Measurements from ENCODE around the gene TENM4. TPM values are rescaled to one million over a fixed set of nuclear protein-coding genes. Genes with fewer than 3 reads are reported as not detected.

Gene TENM4
- total RNA-seq, 1 donor from 2014 or later = 46.6 TPM

DNA sequence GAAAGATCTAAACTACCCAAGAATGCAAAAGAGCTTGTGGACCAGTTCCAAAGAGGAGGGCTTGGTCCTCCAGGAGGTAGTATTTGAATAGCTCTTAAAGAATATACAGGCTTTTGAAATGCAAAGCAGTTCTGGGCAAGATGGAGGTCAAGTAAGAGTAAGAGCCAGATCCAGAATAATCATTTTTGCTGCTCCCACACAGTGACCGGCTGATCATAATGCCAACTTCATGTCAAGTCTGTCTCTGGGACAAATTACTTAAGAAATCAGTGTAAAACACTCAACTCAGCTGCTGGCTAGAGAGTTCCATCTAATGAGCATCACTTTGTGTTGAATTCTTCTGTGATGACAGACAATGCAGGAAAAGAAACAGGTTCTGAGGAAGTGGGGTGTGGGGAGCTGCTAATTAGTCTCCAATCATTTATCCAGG, 615.2 kb downstream of the TENM4 start:
- no peak for DNase-seq (ENCODE audit: low spot score)

GRCh38 chr11:78823588-78823987, 617.2 kb downstream of the TENM4 start:
- DNase-seq (ENCODE audit: low spot score) = no peak

GRCh38 chr11:78822931-78823423, 617.9 kb downstream of the TENM4 start:
- no peak for DNase-seq (ENCODE audit: low spot score)

GRCh38 chr11:78821371-78822306, 619.2 kb downstream of the TENM4 start:
- no peak for DNase-seq (ENCODE audit: low spot score)

DNA sequence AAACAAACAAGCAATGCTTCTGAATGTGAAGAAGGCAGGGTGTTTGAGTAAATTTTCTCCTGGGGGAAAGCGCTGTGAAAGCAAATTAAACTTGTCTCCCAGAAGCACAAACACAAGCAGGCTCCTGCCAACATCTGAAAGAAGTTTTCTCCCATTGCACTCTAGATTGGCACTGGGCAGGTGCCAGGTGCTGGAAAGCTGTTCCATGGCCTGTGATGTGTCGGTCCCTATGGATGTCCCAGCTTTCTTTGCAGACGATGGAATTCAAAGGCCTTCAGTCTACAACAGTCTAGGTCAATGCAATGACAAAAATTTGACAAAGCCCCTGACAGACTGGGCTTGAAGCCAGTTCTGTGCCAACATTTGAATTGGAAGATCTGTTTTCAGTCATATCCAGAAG, 620.1 kb downstream of the TENM4 start:
- DNase-seq (ENCODE audit: low spot score) = no peak

GRCh38 chr11:78818201-78818600, 622.6 kb downstream of the TENM4 start:
- DNase-seq (ENCODE audit: low spot score) = no peak

- DNase-seq (ENCODE audit: low spot score) = no peak
These were observed 625.0 kb downstream of the TENM4 start for GRCh38 chr11:78815831-78816230.

DNA sequence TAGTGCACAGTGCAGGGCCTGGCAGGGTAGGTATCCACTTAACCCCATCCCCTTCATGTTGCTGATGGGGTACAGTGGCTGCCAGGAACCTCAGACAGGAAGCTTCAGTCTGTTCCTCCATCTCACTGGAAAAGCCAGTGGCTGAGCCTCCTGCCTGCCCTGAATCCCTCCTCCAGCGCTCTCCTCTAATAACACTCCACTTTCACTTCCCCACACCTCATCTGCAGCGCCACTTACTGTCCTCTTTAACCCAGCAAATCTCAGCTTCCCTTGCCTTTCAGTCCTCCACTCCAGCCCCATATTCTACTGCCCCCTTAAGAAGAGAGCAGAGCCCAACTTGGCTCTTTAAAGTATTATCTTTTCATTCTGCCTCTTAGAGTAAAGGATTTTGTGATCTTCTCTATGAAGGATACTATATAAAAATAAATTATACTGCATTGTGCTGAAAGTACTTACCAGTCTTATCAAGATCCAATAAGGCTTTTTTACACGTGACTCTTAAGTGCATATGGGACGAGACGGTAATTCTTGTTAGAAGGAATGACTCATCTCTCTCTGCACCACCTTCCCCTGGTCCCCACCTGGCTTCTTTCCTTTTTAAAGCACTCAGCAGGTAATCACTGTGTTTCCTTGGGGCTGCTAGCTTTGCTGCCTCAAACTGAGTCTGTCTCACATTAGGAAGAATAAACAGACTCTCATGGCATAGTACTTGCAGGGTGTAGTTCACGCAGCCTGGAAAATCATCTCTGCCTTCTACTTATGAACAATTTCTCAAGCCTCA, 628.1 kb downstream of the TENM4 start:
- DNase-seq (ENCODE audit: low spot score) = no peak

DNA sequence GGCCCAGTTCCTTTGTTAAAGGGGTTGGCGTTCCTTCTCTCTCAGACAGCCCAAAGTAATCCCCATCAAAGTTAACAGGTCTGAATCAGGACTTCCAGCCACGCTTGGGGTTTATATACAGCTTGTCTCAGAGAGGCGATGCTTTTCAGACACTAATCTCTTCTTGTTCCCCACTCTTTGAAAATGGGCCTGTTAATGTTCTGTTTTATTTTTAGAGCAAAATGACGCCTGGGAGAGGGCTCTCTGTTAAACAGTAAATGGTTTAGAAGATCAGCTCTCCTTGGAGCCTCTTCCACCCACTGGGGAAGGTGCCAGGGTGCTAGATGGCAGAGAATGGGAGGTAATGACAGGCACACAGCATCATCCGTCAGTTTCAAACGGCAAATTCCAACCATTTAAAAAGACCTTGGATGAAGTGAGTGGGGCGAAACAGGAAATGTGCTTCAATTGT, 630.2 kb downstream of the TENM4 start:
- no peak for DNase-seq (ENCODE audit: low spot score)

- no peak for DNase-seq (ENCODE audit: low spot score)
These were observed 630.8 kb downstream of the TENM4 start for GRCh38 chr11:78809931-78810541.

DNA sequence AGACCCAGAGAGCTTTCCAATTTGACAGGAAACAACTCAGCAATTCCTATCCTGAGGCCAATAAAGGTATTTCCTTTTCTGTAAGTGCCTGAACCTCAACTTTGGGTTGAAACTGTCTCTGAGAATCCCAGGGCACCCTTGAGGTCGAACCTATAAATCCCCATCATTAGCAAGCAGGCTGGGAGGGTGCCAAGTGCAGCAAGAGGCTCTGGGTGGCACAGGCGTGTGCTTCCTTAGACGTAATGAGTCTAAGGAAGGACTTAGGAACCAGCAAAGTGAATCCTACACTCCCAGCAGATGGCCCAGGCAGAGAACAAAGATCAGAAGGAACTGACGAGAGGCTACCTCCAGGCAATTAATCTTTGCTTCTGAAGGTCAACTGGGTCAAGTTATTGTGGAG, 631.9 kb downstream of the TENM4 start:
- no peak for DNase-seq (ENCODE audit: low spot score)

DNA sequence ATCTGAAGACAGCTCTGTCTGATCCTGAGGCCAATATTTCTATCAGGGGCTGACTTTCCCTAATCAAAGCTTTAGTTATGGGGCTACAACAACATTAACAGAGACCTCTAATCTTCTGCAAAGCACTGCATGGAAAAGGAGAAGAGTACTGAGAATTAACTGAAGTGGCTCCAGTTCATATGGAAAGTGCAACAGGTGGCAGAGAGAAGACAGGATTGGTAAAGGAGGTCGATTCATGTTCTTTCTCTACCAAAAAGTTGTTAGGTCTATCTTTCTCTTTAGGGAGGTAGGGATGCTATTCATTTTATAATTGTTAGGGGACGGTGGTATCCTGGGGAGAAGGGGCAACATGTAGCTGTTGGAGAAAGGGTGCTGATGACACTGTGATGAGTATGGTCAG, 633.5 kb downstream of the TENM4 start:
- DNase-seq (ENCODE audit: low spot score) = no peak

- DNase-seq (ENCODE audit: low spot score) = no peak
These were observed 634.4 kb downstream of the TENM4 start for GRCh38 chr11:78806214-78807004.

DNA sequence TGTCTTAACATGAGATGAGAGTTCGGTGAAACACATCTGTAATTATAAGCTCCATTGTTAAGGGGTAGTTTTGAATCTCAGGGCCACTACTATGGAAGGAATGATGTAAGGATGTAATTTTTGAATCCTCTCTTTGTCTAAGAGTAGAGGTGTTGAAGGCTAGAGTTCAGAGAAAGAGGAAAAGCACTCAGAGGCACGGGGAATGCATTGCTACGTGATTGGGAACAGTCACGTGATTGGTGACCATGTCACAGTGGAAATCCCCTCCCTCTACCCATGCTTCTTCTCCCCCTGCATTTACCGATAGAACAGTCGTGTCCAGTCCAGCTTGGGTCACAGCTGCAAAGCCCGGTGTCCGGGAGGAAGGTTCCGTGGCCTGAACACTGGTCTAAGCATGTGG, 635.8 kb downstream of the TENM4 start:
- no peak for DNase-seq (ENCODE audit: low spot score)

- no peak for DNase-seq (ENCODE audit: low spot score)
These were observed 636.8 kb downstream of the TENM4 start for GRCh38 chr11:78803995-78804394.

- no peak for DNase-seq (ENCODE audit: low spot score)
These were observed 638.6 kb downstream of the TENM4 start for GRCh38 chr11:78802058-78802761.

DNA sequence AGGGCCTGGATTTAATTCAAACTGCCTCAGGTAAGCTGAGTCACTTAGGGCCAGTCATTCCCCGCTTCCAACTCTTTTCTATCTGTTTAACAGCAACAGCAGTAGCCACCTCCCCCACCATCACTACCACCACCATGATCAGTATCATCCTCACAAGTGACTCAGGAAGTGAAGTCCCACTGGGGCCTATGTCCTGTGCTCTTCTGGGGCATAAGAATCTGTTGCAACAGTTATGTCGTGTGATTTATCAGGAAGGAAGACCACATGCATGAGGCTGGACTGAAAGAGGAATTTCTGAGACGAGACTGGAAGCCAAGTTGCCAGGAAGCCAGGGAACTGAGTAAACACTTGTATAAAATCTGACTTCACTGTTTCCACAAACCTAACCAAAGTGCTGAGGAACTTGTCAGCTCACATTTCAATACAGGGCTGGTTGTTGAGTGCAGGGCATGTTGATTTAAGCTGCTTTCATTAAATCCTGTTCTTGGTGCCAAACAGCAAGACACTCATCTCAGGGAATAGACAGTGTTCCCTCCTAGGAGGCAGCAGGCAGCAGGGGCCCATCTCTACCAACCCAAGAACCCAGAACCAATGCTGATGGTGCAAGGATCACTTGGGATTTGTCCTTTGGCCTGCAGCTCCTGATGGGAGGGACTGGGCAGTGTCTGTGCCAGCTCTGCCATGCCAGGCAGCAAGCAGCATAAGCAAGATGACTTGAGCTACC, 639.5 kb downstream of the TENM4 start:
- DNase-seq (ENCODE audit: low spot score) = no peak

GRCh38 chr11:78800756-78801155, 640.1 kb downstream of the TENM4 start:
- no peak for DNase-seq (ENCODE audit: low spot score)

GRCh38 chr11:78800096-78800690, 640.6 kb downstream of the TENM4 start:
- DNase-seq (ENCODE audit: low spot score) = no peak
